Measurements from ENCODE around the gene ARL8B.

DNA sequence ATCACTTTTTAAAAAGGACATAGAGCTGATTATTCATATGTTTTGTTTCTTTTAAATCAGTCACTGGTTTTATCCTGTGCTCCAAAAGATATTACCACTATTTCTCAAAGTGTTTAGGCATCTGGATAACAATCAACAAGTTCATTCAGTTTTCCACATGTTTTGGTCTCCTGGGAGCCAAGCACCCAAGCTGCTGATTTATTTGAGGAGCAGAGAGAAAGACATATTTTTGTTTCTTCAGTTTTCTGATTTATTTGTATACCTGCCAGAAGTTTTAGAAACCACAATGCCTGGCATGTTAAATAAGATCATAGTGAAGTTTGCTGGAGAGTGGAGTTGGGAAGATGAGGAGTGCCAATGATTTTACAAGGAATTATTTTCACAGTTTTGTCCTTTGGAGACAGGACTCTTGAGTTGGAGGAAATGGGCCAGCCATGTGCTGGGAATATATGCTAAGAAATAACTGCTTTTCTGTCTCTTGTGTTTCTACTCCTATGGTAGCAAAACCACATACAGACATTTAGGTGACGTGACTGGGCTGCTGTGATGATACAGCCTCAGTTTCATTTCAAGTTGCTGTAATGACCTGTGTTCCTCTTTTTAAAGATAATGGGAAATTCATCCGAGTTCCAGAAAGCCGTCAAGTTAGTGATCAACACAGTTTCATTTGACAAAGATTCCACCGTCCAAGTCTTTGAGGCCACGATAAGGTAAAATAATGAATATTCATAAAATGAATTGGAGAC lies 77.1 kb downstream of the ARL8B start:
- no peak for TF ChIP-seq CTCF (IDR thresholded peaks at IDR 0.05)
- no peak for TF ChIP-seq POLR2A (IDR thresholded peaks at IDR 0.05)

Measured in testis (tissue), 2 donors.